D721Med (cell line): Measurements from ENCODE around the gene COL4A2.

Experiments used
- DNase-seq: peaks from one replicate; pipeline ENCODE4 v3.0.0; 2011; ENCODE audit warnings: low spot score; ENCODE audit not compliant: insufficient read length
- FAIRE-seq: peaks from 2 replicates; lab custom pipeline; 2011; peaks lifted over from hg19 to GRCh38; lab: Jason Lieb, UNC
- CTCF ChIP-seq: IDR thresholded peaks from 2 replicates; pipeline ENCODE4 v1.5.1; 2012; ENCODE audit warnings: mild to moderate bottlenecking, control low read depth; ENCODE audit not compliant: insufficient read depth; ENCODE audit errors: missing control alignments

Gene COL4A2

GRCh38 chr13:110354715-110355473 is 47.8 kb downstream of the COL4A2 start:
- no peak for TF ChIP-seq CTCF
- FAIRE-seq, result no peak
- DNase-seq, result no peak

- no peak for DNase-seq
- FAIRE-seq, result no peak
- TF ChIP-seq CTCF, result no peak
These were observed 49.3 kb downstream of the COL4A2 start for GRCh38 chr13:110356362-110356761.

GRCh38 chr13:110358381-110358780 is 51.3 kb downstream of the COL4A2 start:
- no peak for FAIRE-seq
- no peak for DNase-seq
- TF ChIP-seq CTCF, result no peak

- TF ChIP-seq CTCF, result no peak
- FAIRE-seq, result no peak
- no peak for DNase-seq
These were observed 52.8 kb downstream of the COL4A2 start for GRCh38 chr13:110359840-110360301.

- no peak for DNase-seq
- FAIRE-seq, result peak; percentile 67
- TF ChIP-seq CTCF, result no peak
These were observed 53.5 kb downstream of the COL4A2 start for GRCh38 chr13:110360598-110360997.

- no peak for TF ChIP-seq CTCF
- no peak for FAIRE-seq
- no peak for DNase-seq
These were observed 54.4 kb downstream of the COL4A2 start for GRCh38 chr13:110361365-110361911.

GRCh38 chr13:110363010-110363409 is 55.9 kb downstream of the COL4A2 start:
- FAIRE-seq, result no peak
- TF ChIP-seq CTCF, result peak; percentile 15
- DNase-seq, result no peak
